CD4-positive, CD25-positive, alpha-beta regulatory T cell (primary cell): ENCODE data around the gene MAGEA10. TPM values are rescaled to one million over a fixed set of nuclear protein-coding genes. Genes with fewer than 3 reads are reported as not detected.

ENCODE experiments used
- ATAC-seq, 2 donors: fragments of 150-1000 bp; cut with Tn5 transposase; one replicate each; pipeline ENCODE4 v1.10.0; 2021; ENCODE audit warnings: low read depth in 2 of 2, moderate number of reproducible peaks in 2 of 2, moderate library complexity in 1 of 2
- DNase-seq, 3 donors: peaks; one replicate each; pipeline versions ENCODE4 v3.0.0 to v3.0.0-alpha.2; 2012 to 2022; ENCODE audit warnings: mixed read lengths in 1 of 3
- H3K27ac ChIP-seq: one replicate; pipeline ENCODE4 v1.7.0; 2013; ENCODE audit warnings: mild to moderate bottlenecking, low read length; ENCODE audit not compliant: insufficient read depth, poor library complexity, severe bottlenecking
- H3K27me3 ChIP-seq: one replicate; pipeline ENCODE4 v1.7.0; 2013; ENCODE audit warnings: low read length; ENCODE audit not compliant: control insufficient read depth, insufficient read depth
- H3K36me3 ChIP-seq: one replicate; pipeline ENCODE4 v1.7.0; 2013; ENCODE audit warnings: mild to moderate bottlenecking, low read length, moderate library complexity; ENCODE audit not compliant: control insufficient read depth, insufficient read depth
- H3K4me1 ChIP-seq: 2 replicates; pipeline ENCODE4 v1.7.0; 2013; ENCODE audit warnings: mild to moderate bottlenecking, low read length; ENCODE audit not compliant: insufficient read depth, control insufficient read depth, poor library complexity, severe bottlenecking
- H3K4me3 ChIP-seq: one replicate; pipeline ENCODE4 v1.7.0; 2013; ENCODE audit warnings: low read depth, mild to moderate bottlenecking, low read length, moderate library complexity
- H3K9me3 ChIP-seq, 2 experiments: 1 replicate in 1 of 2; 2 replicates in 1 of 2; pipeline ENCODE4 v1.7.0; 2013; ENCODE audit warnings: low read length in 2 of 2, mild to moderate bottlenecking in 1 of 2, moderate library complexity in 1 of 2; ENCODE audit not compliant: control insufficient read depth in 2 of 2
- H3K27ac Mint-ChIP-seq, 3 donors: one replicate each; pipeline ENCODE4 v1.8.0; 2020 to 2022; ENCODE audit warnings: mild to moderate bottlenecking in 3 of 3, mixed read lengths in 3 of 3, moderate library complexity in 2 of 3
- H3K27me3 Mint-ChIP-seq: one replicate; pipeline ENCODE4 v1.8.0; 2022; ENCODE audit warnings: mild to moderate bottlenecking, mixed read lengths
- H3K36me3 Mint-ChIP-seq: one replicate; pipeline ENCODE4 v1.8.0; 2020; ENCODE audit warnings: mixed read lengths
- H3K4me1 Mint-ChIP-seq, 4 donors: one replicate each; pipeline ENCODE4 v1.8.0; 2020 to 2022; ENCODE audit warnings: mixed read lengths in 4 of 4, mild to moderate bottlenecking in 1 of 4
- H3K4me3 Mint-ChIP-seq, 4 donors: one replicate each; pipeline ENCODE4 v1.8.0; 2020 to 2022; ENCODE audit warnings: mild to moderate bottlenecking in 4 of 4, mixed read lengths in 4 of 4, moderate library complexity in 3 of 4
- H3K9me3 Mint-ChIP-seq, 7 donors: one replicate each; pipeline ENCODE4 v1.8.0; 2020 to 2022; ENCODE audit warnings: mixed read lengths in 7 of 7, mild to moderate bottlenecking in 3 of 7, moderate library complexity in 2 of 7
- polyA plus RNA-seq, 4 donors: library from polyadenylated mRNA; unstranded; fragments of 300-500 nt; fragmentation: Illumina TruSeq; gene quantifications; one replicate each; pipeline ENCODE4 v1.2.3, GENCODE V29; 2021
- total RNA-seq: library from RNA; stranded (reverse); gene quantifications from one replicate; pipeline ENCODE4 v1.2.3, GENCODE V29; 2022

Gene MAGEA10
- total and polyA plus RNA-seq, 5 donors from 2014 or later, result not detected

- no peak overlapping the region for H3K27ac Mint-ChIP-seq
These were observed 17.5 kb upstream of the MAGEA10 start for GRCh38 chrX:152155766-152156310.

GRCh38 chrX:152154050-152154449 is 15.7 kb upstream of the MAGEA10 start:
- DNase-seq (no peak), ATAC-seq (no peak)
- H3K4me1 Mint-ChIP-seq, result no peaks in the 10 kb centered on the region
- no peaks in the 10 kb centered on the region for H3K27me3 Mint-ChIP-seq
- no peak overlapping the region for H3K27ac Mint-ChIP-seq
- H3K36me3 Mint-ChIP-seq, result no peaks in the 10 kb centered on the region
- no peaks in the 10 kb centered on the region for H3K27me3 ChIP-seq
- no peak overlapping the region for H3K4me3 ChIP-seq
- no peaks in the 10 kb centered on the region for H3K4me1 ChIP-seq
- no peaks in the 10 kb centered on the region for H3K36me3 ChIP-seq
- peaks cover 0 to 2% (median 0%) of the 10 kb centered on the region in 7 donors for H3K9me3 Mint-ChIP-seq
- no peaks in the 10 kb centered on the region for H3K9me3 ChIP-seq
- no peak overlapping the region for H3K4me3 Mint-ChIP-seq
- no peak overlapping the region for H3K27ac ChIP-seq

More at GRCh38 chrX:152155766-152156310, 17.5 kb upstream of the MAGEA10 start:
- Histone ChIP-seq H3K27me3 (no peaks in the 10 kb centered on the region), H3K9me3 (no peaks in the 10 kb centered on the region), H3K4me3 (no peak overlapping the region), H3K27ac (no peak overlapping the region), H3K36me3 (no peaks in the 10 kb centered on the region), H3K4me1 (no peaks in the 10 kb centered on the region)
- Mint-ChIP-seq H3K36me3 (no peaks in the 10 kb centered on the region), H3K4me1 (no peaks in the 10 kb centered on the region), H3K27me3 (no peaks in the 10 kb centered on the region), H3K4me3 (no peak overlapping the region), H3K9me3 (peaks cover 0 to 2% (median 0%) of the 10 kb centered on the region in 7 donors)
- no peak for DNase-seq
- ATAC-seq, result no peak

- H3K9me3 ChIP-seq, result no peaks in the 10 kb centered on the region
- Mint-ChIP-seq H3K27ac (no peak overlapping the region), H3K9me3 (peaks cover 0 to 2% (median 0%) of the 10 kb centered on the region in 7 donors), H3K27me3 (no peaks in the 10 kb centered on the region), H3K36me3 (no peaks in the 10 kb centered on the region), H3K4me3 (no peak overlapping the region), H3K4me1 (no peaks in the 10 kb centered on the region)
- no peaks in the 10 kb centered on the region for H3K36me3 ChIP-seq
- DNase-seq, result no peak
- no peak overlapping the region for H3K27ac ChIP-seq
- no peak for ATAC-seq
- H3K4me3 ChIP-seq, result no peak overlapping the region
- H3K4me1 ChIP-seq, result no peaks in the 10 kb centered on the region
- no peaks in the 10 kb centered on the region for H3K27me3 ChIP-seq
These were observed 12.9 kb upstream of the MAGEA10 start for GRCh38 chrX:152151256-152151655.

- H3K4me3 Mint-ChIP-seq, result no peak overlapping the region
- H3K9me3 Mint-ChIP-seq, result peaks cover 0 to 2% (median 0%) of the 10 kb centered on the region in 7 donors
- Histone ChIP-seq H3K4me1 (no peaks in the 10 kb centered on the region), H3K27me3 (no peaks in the 10 kb centered on the region), H3K4me3 (no peak overlapping the region), H3K27ac (no peak overlapping the region), H3K36me3 (no peaks in the 10 kb centered on the region), H3K9me3 (no peaks in the 10 kb centered on the region)
- DNase-seq (no peak), ATAC-seq (no peak)
- no peaks in the 10 kb centered on the region for H3K27me3 Mint-ChIP-seq
- no peak overlapping the region for H3K27ac Mint-ChIP-seq
- H3K4me1 Mint-ChIP-seq, result no peaks in the 10 kb centered on the region
- H3K36me3 Mint-ChIP-seq, result no peaks in the 10 kb centered on the region
These were observed 11.3 kb upstream of the MAGEA10 start for GRCh38 chrX:152149648-152150047.

- Histone ChIP-seq H3K27me3 (no peaks in the 10 kb centered on the region), H3K4me3 (no peak overlapping the region), H3K4me1 (no peaks in the 10 kb centered on the region), H3K27ac (no peak overlapping the region), H3K36me3 (no peaks in the 10 kb centered on the region), H3K9me3 (no peaks in the 10 kb centered on the region)
- Mint-ChIP-seq H3K36me3 (no peaks in the 10 kb centered on the region), H3K4me3 (no peak overlapping the region), H3K27me3 (no peaks in the 10 kb centered on the region), H3K4me1 (no peaks in the 10 kb centered on the region), H3K27ac (no peak overlapping the region), H3K9me3 (peaks cover 0 to 1% (median 0%) of the 10 kb centered on the region in 7 donors)
- no peak for ATAC-seq
- no peak for DNase-seq
These were observed 1.2 kb upstream of the MAGEA10 start for GRCh38 chrX:152139589-152139988.

GRCh38 chrX:152137771-152138387 is 498 bp downstream of the MAGEA10 start:
- H3K4me1 Mint-ChIP-seq, result no peaks in the 10 kb centered on the region
- Histone ChIP-seq H3K4me3 (no peak overlapping the region), H3K4me1 (no peaks in the 10 kb centered on the region), H3K27ac (no peak overlapping the region), H3K27me3 (no peaks in the 10 kb centered on the region), H3K9me3 (no peaks in the 10 kb centered on the region), H3K36me3 (no peaks in the 10 kb centered on the region)
- ATAC-seq (no peak), DNase-seq (no peak)
- no peaks in the 10 kb centered on the region for H3K36me3 Mint-ChIP-seq
- H3K9me3 Mint-ChIP-seq, result peaks cover 0 to 1% (median 0%) of the 10 kb centered on the region in 7 donors
- H3K4me3 Mint-ChIP-seq, result no peak overlapping the region
- H3K27ac Mint-ChIP-seq, result no peak overlapping the region
- no peaks in the 10 kb centered on the region for H3K27me3 Mint-ChIP-seq

- Mint-ChIP-seq H3K27ac (no peak overlapping the region), H3K27me3 (no peaks in the 10 kb centered on the region), H3K36me3 (no peaks in the 10 kb centered on the region), H3K4me3 (no peak overlapping the region), H3K4me1 (no peaks in the 10 kb centered on the region), H3K9me3 (peaks cover 0 to 1% (median 0%) of the 10 kb centered on the region in 7 donors)
- Histone ChIP-seq H3K27me3 (no peaks in the 10 kb centered on the region), H3K36me3 (no peaks in the 10 kb centered on the region), H3K9me3 (no peaks in the 10 kb centered on the region), H3K4me3 (no peak overlapping the region), H3K27ac (no peak overlapping the region), H3K4me1 (no peaks in the 10 kb centered on the region)
- ATAC-seq (no peak), DNase-seq (no peak)
These were observed 2.1 kb downstream of the MAGEA10 start for GRCh38 chrX:152136312-152136711.

GRCh38 chrX:152131525-152131924 is 6.9 kb downstream of the MAGEA10 start:
- no peaks in the 10 kb centered on the region for H3K27me3 ChIP-seq
- Mint-ChIP-seq H3K27ac (no peak overlapping the region), H3K27me3 (no peaks in the 10 kb centered on the region), H3K9me3 (peaks cover 0 to 1% (median 0%) of the 10 kb centered on the region in 7 donors), H3K36me3 (no peaks in the 10 kb centered on the region), H3K4me3 (no peak overlapping the region), H3K4me1 (no peaks in the 10 kb centered on the region)
- no peak overlapping the region for H3K4me3 ChIP-seq
- H3K27ac ChIP-seq, result no peak overlapping the region
- H3K9me3 ChIP-seq, result no peaks in the 10 kb centered on the region
- no peaks in the 10 kb centered on the region for H3K36me3 ChIP-seq
- ATAC-seq (no peak), DNase-seq (no peak)
- no peaks in the 10 kb centered on the region for H3K4me1 ChIP-seq
